Mononuclear cell (primary cell): ENCODE measurements around the gene PCYT1A. TPM values are rescaled to one million over a fixed set of nuclear protein-coding genes. Genes with fewer than 3 reads are reported as not detected.

ENCODE experiments used
- H3K27me3 ChIP-seq: 2 replicates; pipeline ENCODE4 v1.6.0; 2011; ENCODE audit warnings: low read length, control low read depth; ENCODE audit not compliant: insufficient read depth
- H3K4me1 ChIP-seq: 2 replicates; pipeline ENCODE4 v1.5.1; 2011; ENCODE audit warnings: mild to moderate bottlenecking, low read length, control low read depth; ENCODE audit not compliant: insufficient read depth
- H3K4me3 ChIP-seq: 2 replicates; pipeline ENCODE4 v1.5.1; 2011; ENCODE audit warnings: mild to moderate bottlenecking, low read length, moderate library complexity
- H3K9me3 ChIP-seq: 2 replicates; pipeline ENCODE4 v1.5.1; 2011; ENCODE audit warnings: low read depth, mild to moderate bottlenecking, control low read depth, low read length
- total RNA-seq: library from RNA; depleted of rRNA; stranded (reverse); fragments of >200 nt; gene quantifications from one replicate; pipeline ENCODE4 v1.2.3, GENCODE V29; 2012

The PCYT1A gene
- total RNA-seq, 1 donor, result 73.5 TPM

DNA sequence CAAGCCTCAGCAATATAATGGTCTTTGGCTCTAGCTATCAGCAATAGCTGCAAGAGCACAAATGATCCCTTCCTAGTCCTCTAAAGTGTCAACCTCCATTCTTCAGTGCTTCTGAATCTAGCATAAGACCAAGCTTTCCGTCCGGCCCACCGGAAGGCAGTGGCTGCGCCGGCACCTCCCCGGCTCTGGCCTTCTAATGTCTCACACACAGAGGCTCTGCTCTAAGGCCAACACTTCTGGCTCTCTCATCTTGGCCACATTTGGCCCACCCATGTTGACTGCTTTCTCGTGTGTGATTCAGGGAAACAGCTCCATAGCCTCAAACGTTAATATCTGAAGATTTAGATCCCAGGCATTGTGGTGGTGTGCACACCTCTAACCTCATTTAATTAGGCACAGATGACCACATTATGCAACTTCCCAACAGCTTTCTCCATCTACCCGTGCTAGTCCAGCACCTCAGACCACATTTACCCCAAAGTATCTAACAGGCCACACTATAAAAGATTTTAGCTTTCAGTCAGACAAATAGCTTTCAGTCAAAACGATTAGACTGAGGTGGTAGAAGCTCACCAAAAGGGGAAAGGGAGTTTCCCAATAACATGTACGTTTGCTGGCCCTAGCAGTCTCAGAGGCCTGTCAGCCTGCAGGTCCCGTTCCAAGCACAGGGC lies 51.9 kb downstream of the PCYT1A start:
- Histone ChIP-seq H3K4me3 (no peak overlapping the region), H3K9me3 (no peaks in the 10 kb centered on the region), H3K27me3 (no peaks in the 10 kb centered on the region), H3K4me1 (peaks cover 7% of the 10 kb centered on the region)

DNA sequence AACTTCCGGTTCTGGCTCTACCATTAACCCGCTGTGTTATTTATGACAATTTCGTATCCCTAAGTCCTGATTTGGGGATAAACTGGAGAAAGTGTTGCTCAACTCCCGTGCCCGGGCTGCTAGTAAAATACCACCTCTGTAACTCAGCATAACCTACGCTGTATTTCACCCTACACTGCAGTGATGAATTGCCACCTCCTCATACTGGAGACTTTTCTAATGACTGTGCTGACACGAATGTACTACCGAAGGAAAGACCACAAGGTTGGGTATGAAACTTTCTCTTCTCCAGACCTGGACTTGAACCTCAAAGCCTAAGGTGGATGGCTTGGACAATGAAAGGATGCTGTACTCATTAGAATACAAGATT lies 54.7 kb downstream of the PCYT1A start:
- Histone ChIP-seq H3K27me3 (no peaks in the 10 kb centered on the region), H3K9me3 (no peaks in the 10 kb centered on the region), H3K4me3 (no peak overlapping the region), H3K4me1 (peaks cover 7% of the 10 kb centered on the region)

GRCh38 chr3:196232154-196232881 lies 55.2 kb downstream of the PCYT1A start:
- Histone ChIP-seq H3K4me3 (no peak overlapping the region), H3K4me1 (peaks cover 7% of the 10 kb centered on the region)

DNA sequence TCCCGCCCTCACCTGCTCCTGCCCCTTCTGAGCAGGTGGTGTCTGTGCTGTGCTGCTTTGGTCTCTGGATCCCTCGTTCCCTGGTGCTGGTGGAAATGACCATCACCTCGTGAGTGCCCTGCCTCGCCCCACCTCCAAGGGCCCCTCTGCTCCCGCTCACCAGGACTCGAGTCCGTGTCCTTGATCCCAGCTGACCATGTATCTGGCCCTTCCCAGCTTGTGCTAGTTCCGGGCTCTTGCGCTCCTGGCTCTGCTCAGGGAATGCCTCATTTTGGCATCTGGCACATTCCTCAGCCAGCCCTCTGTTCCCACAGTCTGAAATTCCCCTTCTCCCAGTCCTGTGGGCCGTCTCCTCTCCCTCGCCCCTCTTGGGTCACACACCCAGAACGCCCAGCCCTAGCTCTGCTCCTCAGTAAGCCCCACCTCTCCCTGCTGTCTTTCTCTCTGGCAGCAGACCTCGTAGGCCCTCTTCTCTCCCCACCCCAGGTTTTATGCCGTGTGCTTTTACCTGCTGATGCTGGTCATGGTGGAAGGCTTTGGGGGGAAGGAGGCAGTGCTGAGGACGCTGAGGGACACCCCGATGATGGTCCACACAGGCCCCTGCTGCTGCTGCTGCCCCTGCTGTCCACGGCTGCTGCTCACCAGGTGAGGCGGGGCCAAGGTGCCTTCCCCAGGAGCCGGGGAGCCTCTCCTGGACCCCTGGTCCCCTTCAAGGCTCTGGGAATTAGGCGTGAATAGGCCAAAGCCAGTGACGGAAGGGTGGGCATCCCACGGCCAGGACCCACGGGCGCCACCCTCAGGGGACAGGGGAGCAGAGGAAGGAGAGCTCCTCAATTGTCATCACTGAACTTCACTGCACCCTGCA lies 59.7 kb downstream of the PCYT1A start:
- no peaks in the 10 kb centered on the region for H3K27me3 ChIP-seq

More at GRCh38 chr3:196232154-196232881, 55.2 kb downstream of the PCYT1A start:
- H3K9me3 ChIP-seq, result no peaks in the 10 kb centered on the region
- H3K27me3 ChIP-seq, result no peaks in the 10 kb centered on the region

GRCh38 chr3:196227121-196227561 lies 60.4 kb downstream of the PCYT1A start:
- H3K4me1 ChIP-seq, result no peaks in the 10 kb centered on the region
- H3K4me3 ChIP-seq, result no peak overlapping the region
- no peaks in the 10 kb centered on the region for H3K9me3 ChIP-seq
- no peaks in the 10 kb centered on the region for H3K27me3 ChIP-seq

More for the DNA sequence above, 59.7 kb downstream of the PCYT1A start:
- no peaks in the 10 kb centered on the region for H3K9me3 ChIP-seq
- H3K4me3 ChIP-seq, result no peak overlapping the region
- H3K4me1 ChIP-seq, result peaks cover 7% of the 10 kb centered on the region

DNA sequence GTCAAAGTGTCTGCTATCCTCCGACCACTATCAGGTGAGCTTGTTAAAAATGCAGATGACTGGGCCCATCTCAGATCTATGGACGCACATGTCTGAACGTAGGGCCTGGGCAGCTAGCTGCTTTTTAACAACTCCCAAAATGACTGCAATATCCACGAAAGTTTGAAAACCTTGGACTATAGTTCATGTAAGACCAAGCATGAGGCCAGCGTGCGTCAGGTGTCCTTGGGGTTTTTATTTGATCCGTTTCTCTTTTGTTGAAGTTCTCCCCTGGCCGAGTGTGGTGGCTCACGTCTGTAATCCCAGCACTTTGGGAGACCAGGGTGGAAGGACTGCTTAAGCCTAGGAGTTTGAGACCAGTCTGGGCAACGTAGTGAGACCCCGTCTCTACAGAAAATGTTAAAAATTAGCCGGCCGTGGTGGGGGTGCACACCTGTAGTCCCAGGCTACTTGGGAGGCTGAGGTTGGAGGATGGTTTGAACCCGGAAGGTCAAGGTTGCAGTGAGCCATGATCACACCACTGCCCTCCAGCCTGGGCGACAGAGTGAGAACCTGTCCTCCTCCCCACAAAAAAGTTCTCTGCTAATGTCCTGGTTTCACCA lies 61.7 kb downstream of the PCYT1A start:
- H3K27me3 ChIP-seq, result no peaks in the 10 kb centered on the region
- H3K4me3 ChIP-seq, result no peak overlapping the region

DNA sequence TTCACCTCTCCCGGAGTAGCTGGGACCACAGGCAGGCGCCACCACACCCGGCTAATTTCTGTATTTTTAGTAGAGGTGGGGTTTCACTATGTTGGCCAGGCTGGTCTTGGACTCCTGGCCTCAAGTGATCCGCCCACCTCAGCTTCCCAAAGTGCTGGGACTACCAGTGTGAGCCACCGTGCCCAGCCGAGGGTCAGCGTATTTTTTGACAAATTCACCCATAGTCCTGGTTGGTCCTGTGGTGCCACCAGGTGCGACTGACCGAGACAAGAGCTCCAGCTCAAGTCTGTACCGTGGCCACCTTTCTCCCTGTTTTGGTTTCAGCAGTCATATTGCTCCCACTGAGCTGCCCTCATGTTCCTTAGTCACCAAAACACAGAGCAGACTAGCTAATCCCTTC lies 62.4 kb downstream of the PCYT1A start:
- Histone ChIP-seq H3K4me1 (peaks cover 12% of the 10 kb centered on the region), H3K27me3 (no peaks in the 10 kb centered on the region), H3K4me3 (no peak overlapping the region), H3K9me3 (no peaks in the 10 kb centered on the region)

More for the DNA sequence above, 61.7 kb downstream of the PCYT1A start:
- peaks cover 6% of the 10 kb centered on the region for H3K4me1 ChIP-seq
- no peaks in the 10 kb centered on the region for H3K9me3 ChIP-seq

DNA sequence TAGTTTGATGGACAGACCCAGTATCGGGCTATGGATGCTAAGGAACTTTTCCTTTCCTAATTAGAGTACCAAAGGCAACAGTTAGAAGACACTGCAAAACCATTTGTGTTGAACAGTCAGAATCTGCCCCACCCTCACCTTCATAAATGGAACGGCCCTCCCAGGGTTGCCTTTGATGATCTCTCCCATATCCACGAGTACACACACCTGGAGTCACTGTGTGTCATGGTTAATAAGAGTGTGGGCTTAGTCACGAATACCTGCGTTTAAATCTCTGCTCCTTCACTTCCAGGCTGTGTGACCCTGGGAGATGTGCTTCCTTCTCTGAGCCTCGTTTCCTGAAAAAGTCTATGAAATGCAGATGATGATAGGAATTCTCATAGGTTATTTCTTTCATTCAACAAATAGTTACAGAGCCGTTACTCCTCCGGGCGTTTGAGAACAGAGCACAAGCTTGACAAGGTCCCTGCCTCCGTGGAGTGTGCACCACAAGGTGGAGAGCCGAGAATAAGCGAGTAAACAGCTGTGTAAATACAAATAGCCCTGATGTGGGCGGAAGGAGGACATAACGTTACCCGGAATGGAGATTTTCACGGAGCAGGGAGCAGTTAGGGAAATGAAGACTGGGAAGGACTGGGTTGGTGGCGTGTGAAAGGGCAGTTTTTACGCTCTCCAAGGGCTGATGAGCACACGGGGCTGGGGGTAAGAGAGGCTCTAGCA lies 64.5 kb downstream of the PCYT1A start:
- Histone ChIP-seq H3K27me3 (no peaks in the 10 kb centered on the region), H3K4me1 (peaks cover 29% of the 10 kb centered on the region), H3K4me3 (no peak overlapping the region), H3K9me3 (no peaks in the 10 kb centered on the region)

DNA sequence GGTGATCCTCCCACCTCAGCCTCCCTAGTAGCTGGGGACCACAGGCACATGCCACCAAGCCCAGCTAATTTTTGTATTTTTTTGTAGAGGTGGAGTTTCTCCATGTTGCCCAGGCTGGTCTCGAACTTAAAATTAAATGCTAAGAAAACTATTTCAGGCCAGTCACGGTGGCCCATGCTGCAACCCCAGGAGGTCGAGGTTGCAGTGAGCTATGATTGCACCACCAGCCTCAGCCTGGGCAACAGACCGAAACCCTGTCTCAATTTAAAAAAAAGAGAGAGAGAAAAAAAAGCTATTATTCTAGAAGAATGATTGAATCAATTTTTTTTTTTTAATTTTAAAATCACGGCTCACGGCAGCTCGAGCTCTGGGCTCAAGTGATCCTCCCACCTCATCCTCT lies 66.5 kb downstream of the PCYT1A start:
- H3K4me3 ChIP-seq, result no peak overlapping the region
- peaks cover 34% of the 10 kb centered on the region for H3K4me1 ChIP-seq
- H3K27me3 ChIP-seq, result no peaks in the 10 kb centered on the region
- no peaks in the 10 kb centered on the region for H3K9me3 ChIP-seq

- H3K27me3 ChIP-seq, result no peaks in the 10 kb centered on the region
- H3K4me1 ChIP-seq, result peaks cover 34% of the 10 kb centered on the region
- H3K9me3 ChIP-seq, result no peaks in the 10 kb centered on the region
- no peak overlapping the region for H3K4me3 ChIP-seq
Observed at GRCh38 chr3:196220587-196220986, 66.9 kb downstream of the PCYT1A start.

DNA sequence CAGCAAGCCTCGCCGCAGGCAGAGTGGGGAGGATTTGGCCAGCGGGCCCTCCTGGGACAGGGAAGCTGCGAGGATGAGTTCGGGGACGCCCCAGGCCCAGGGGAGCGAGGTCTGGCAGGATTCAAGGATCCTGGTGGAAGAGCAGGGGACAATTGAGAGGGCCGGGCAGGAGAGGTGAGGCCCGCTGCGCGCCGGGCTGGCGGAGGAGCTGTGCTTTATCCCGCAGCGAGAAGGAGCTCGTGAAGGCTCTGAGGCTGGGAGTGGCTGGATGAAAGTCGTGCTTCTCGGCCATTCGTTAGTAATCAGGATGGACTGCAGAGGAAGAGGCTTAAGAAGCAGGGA lies 67.6 kb downstream of the PCYT1A start:
- Histone ChIP-seq H3K27me3 (no peaks in the 10 kb centered on the region), H3K4me3 (no peak overlapping the region), H3K9me3 (no peaks in the 10 kb centered on the region), H3K4me1 (peaks cover 34% of the 10 kb centered on the region)

GRCh38 chr3:196219194-196219969 lies 68.1 kb downstream of the PCYT1A start:
- peaks cover 34% of the 10 kb centered on the region for H3K4me1 ChIP-seq
- H3K27me3 ChIP-seq, result no peaks in the 10 kb centered on the region
- peak overlapping the region; percentile 44 for H3K4me3 ChIP-seq
- H3K9me3 ChIP-seq, result no peaks in the 10 kb centered on the region

GRCh38 chr3:196218155-196218712 lies 69.3 kb downstream of the PCYT1A start:
- Histone ChIP-seq H3K27me3 (no peaks in the 10 kb centered on the region), H3K4me1 (peaks cover 34% of the 10 kb centered on the region), H3K9me3 (no peaks in the 10 kb centered on the region), H3K4me3 (no peak overlapping the region)
